WERI-Rb-1 (cell line): ENCODE data around the gene LANCL1.

Experiments used
- DNase-seq: peaks from one replicate; pipeline ENCODE4 v3.0.0-alpha.2; 2020
- H3K27ac ChIP-seq: fragments of 250-450 bp; sonication (Bioruptor Pico); 2 replicates; pipeline ENCODE4 v1.5.1; 2020; ENCODE audit warnings: mild to moderate bottlenecking, moderate library complexity
- H3K27me3 ChIP-seq: fragments of 250-450 bp; sonication (Bioruptor Pico); 2 replicates; pipeline ENCODE4 v1.5.1; 2021; ENCODE audit warnings: mild to moderate bottlenecking, low read depth, moderate library complexity; ENCODE audit not compliant: insufficient read depth, severe bottlenecking
- H3K36me3 ChIP-seq: fragments of 250-450 bp; sonication (Bioruptor Pico); 2 replicates; pipeline ENCODE4 v1.5.1; 2020; ENCODE audit warnings: mild to moderate bottlenecking, moderate library complexity
- H3K4me3 ChIP-seq: 2 replicates; pipeline ENCODE4 v1.5.1; 2011; ENCODE audit warnings: low read depth, mild to moderate bottlenecking, control low read depth, low read length
- H3K9me3 ChIP-seq: fragments of 250-450 bp; sonication (Bioruptor Pico); 2 replicates; pipeline ENCODE4 v1.5.1; 2021; ENCODE audit warnings: mild to moderate bottlenecking, moderate library complexity; ENCODE audit not compliant: severe bottlenecking
- CTCF ChIP-seq: IDR thresholded peaks from 2 replicates; pipeline ENCODE4 v1.5.1; 2011; ENCODE audit warnings: low read depth, mild to moderate bottlenecking, control low read depth, inconsistent platforms, low read length

LANCL1 gene

GRCh38 chr2:210412660-210413059 lies 63.9 kb downstream of the LANCL1 start:
- H3K27me3 ChIP-seq, result no peaks in the 10 kb centered on the region
- H3K36me3 ChIP-seq, result no peaks in the 10 kb centered on the region
- no peaks in the 10 kb centered on the region for H3K9me3 ChIP-seq
- no peak for TF ChIP-seq CTCF
- H3K4me3 ChIP-seq, result no peak overlapping the region
- H3K27ac ChIP-seq, result no peak overlapping the region
- no peak for DNase-seq

GRCh38 chr2:210410542-210410941 lies 66.0 kb downstream of the LANCL1 start:
- Histone ChIP-seq H3K4me3 (no peak overlapping the region), H3K9me3 (no peaks in the 10 kb centered on the region), H3K27ac (no peak overlapping the region), H3K36me3 (no peaks in the 10 kb centered on the region), H3K27me3 (no peaks in the 10 kb centered on the region)
- no peak for DNase-seq
- no peak for TF ChIP-seq CTCF

- no peak for TF ChIP-seq CTCF
- no peak for DNase-seq
- Histone ChIP-seq H3K27ac (no peak overlapping the region), H3K36me3 (no peaks in the 10 kb centered on the region), H3K4me3 (no peak overlapping the region), H3K27me3 (no peaks in the 10 kb centered on the region), H3K9me3 (no peaks in the 10 kb centered on the region)
Observed at GRCh38 chr2:210399440-210400041, 77.0 kb downstream of the LANCL1 start.

- no peak for DNase-seq
- Histone ChIP-seq H3K27ac (no peak overlapping the region), H3K36me3 (no peaks in the 10 kb centered on the region), H3K27me3 (no peaks in the 10 kb centered on the region), H3K9me3 (no peaks in the 10 kb centered on the region), H3K4me3 (no peak overlapping the region)
- TF ChIP-seq CTCF, result no peak
Observed at GRCh38 chr2:210392469-210392881, 84.1 kb downstream of the LANCL1 start.

- no peak overlapping the region for H3K27ac ChIP-seq
- TF ChIP-seq CTCF, result no peak
- H3K4me3 ChIP-seq, result no peak overlapping the region
- no peak for DNase-seq
- H3K36me3 ChIP-seq, result no peaks in the 10 kb centered on the region
- no peaks in the 10 kb centered on the region for H3K27me3 ChIP-seq
- no peaks in the 10 kb centered on the region for H3K9me3 ChIP-seq
Observed at GRCh38 chr2:210389856-210390255, 86.7 kb downstream of the LANCL1 start.

- Histone ChIP-seq H3K27ac (no peak overlapping the region), H3K27me3 (no peaks in the 10 kb centered on the region), H3K4me3 (no peak overlapping the region), H3K36me3 (no peaks in the 10 kb centered on the region), H3K9me3 (no peaks in the 10 kb centered on the region)
- TF ChIP-seq CTCF, result no peak
- DNase-seq, result no peak
Observed at GRCh38 chr2:210388148-210388547, 88.4 kb downstream of the LANCL1 start.
